Activated naive CD8-positive, alpha-beta T cell treated with anti-CD3 and anti-CD28 coated beads, Interleukin-2, amount 50 U/mL, for 16 hours (primary cell): Measurements from ENCODE around the gene HDAC4.

Experiments
- DNase-seq: peaks from one replicate; pipeline ENCODE4 v3.0.0-alpha.2; 2020; ENCODE audit warnings: low read depth, low spot score

The HDAC4 gene

DNA sequence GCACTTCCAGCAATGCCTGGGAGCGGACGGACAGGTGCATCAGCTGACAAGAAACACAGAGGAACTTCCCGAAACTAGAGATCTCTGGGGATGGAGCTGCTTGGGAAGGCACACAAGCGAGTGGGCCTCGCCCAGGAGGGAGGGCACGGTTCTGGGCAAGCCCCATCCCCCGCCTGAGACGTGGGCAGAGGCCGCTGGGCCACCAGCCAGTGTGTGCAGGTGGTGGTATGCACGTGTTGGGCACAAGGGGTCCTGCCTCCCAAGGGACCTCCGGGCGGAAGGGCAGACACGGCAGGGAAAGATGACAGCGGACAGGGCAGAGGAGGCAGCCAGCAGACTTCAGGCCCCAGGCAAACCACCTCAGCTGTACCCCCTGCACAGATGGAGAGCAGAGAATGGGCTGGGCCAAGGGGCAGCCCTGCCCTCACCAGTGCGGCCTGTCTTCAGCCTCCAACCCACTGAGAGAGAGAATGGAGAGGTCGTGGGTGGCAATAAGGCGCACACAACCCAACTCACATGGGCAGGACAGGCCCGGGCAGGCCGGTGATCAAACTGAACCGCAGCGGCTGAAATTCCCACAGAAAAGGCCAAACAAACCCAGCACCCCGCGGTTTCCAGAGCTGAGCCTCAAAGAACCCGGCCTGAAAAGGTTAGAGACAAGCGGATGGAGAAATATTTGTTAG is 51.2 kb downstream of the HDAC4 start:
- DNase-seq = no peak

DNA sequence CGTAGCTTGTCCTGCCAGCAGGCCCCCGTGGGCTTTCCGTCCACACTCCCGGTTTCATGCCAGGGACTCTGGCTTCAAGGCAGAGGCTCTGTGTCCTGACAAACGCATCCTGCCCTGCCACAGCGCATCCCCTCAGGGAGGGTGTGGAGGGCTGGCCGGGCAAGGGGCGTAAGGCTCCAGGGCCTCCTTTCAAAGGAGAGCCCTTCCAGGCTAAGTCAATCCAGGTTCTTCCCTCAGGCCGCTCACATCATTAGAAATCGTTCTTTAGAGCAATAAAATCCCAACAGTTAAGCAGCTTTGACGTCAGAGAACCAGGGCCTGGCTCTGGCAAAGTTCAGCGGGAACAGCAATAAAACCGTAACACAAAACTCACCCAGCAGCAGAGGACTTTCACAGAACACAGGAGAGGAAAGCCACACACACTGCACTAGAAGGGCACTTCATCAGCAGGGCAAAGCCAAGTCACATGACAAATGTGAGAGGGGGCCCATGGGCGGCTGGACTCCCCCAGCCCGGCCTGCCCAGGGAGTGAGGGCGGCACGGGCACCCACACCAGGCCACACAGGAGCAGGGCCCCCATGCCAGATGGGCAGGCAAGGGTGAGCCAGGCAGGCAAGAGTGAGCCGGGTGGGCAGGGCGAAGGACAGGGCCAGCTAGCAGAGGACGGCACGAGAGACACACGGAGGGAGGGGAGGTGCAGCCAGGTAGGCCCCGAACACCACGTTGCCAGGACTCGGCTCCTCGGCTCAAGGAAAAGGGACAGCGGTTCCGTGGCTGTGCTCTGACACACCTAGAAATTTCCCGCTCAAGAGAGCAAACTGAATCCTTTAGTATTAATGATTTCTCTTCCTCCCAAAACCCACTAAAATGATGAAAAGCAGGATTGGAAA is 52.0 kb downstream of the HDAC4 start:
- DNase-seq = no peak

DNA sequence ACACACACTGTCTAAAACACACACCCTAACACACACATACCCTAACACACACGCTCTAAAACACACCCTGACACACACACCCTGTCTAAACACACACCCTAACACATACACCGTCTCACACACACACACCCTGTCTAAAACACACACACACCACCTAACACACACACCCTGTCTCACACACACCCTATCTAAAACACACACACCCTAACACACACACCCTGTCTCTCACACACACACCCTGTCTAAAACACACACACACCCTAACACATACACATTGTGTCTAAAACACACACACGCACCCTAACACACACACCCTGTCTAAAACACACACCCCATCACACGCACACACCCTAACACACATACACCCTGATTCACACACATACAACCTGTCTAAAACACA is 54.1 kb downstream of the HDAC4 start:
- no peak for DNase-seq

DNA sequence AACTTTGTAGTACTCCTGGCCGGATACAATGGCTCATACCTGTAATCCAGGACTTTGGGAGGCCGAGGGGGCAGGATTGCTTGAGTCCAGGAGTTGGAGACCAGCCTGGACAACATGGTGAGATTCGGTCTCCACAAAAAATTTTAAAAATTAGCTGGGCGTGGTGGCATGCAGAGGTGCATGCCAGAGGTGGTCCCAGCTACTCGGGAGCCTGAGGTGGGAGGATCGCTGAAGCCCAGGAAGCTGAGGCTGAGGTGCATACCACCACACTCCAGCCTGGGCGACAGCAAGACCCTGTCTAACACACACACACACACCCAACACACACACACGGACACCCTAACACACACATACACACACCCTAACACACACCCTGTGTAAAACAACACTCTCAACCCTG is 55.6 kb downstream of the HDAC4 start:
- no peak for DNase-seq

DNA sequence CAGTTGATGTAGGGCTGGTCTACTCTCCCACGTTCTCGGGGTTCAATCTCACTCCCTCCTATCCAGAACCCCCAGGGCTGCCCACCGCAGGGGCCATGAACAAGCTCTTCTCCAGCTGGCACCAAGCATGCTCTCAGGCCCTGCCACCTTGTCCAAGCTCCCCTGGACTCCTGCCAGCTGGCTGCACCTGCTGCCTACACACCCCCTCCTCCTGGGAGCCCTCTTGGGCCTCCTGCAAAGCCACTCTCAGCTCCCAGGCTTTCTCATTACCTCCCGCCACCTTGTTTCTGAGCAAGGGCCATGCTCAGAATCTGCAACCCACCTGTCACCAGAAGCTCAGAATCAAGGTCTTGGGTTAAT is 56.0 kb downstream of the HDAC4 start:
- DNase-seq = no peak

DNA sequence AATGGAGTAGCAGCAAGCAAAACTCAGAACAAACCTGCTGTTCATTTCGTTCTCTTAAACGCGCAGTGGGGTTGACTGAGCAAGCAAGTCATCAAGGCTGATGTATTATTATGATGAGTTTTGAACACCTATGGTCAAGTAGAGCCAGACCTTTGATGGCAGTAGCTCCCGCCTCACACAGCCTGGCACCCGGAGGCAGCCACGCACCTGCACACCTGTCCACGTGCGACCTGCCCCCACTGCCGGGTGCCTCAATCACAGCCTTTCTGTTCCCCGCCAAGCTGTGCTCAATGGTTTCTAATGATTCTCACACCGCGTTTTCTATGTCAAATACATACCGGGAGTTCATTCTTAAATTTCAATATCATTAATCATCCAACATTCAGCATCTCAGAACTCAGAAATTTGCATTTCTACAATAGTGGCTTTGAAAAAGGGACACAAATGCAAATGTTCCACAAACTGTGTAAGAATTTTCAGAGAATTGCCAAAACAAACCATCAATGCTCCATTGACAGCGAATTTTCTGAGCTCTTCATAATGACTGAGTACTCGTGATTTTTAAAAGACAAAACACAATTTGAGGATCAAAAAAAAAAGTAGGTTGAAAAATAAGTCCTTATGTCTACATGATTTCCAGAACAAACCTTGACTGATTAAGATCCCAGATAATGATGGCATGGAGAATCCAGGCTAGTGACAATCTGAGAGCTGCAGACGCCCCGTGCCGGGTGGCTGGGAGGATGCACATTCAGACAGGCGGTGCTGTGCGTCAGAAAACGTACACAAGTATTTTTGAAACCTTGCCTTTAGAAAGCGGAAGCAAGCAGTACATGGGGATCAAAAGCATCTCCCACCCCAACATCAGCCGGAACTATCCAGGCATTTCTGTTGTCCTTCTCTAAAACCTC is 56.6 kb downstream of the HDAC4 start:
- DNase-seq = no peak

DNA sequence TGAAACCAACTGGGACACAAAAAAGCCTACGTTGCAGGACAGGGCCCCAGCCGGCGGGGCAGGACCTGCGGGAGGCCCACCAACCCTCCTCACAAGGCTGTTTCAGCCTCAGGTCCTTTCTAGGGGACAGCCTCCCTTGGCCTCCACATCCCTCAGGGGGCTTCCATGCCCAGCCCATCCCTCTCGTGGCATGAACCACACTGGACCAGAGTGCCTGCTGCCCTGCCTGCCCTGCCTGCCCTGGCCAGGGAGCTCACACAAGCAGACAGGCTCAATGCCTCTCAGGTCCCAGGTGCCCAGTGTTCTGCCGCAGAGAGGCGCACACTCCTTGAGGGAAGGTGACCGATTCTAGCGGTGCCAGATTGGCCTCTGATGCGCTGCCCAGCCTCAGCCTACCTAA is 57.4 kb downstream of the HDAC4 start:
- DNase-seq = no peak

DNA sequence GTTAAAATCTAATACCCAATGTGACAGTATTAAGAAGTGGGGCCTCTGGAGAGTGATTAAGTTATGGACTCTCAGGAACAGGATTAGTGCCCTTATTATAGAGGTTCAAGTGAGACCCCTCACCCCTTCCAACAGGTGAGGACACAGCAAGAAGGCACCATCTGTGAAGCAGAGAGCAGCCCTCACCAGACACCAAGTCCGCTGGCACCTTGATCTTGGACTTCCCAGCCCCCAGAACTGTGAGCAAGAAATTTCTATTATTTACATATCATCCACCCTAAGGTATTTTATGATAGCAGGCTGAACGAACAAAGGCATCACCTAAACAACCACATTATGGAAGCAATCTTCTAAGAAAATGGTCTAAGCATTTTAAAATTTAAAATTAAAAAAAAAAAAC is 59.0 kb downstream of the HDAC4 start:
- DNase-seq = no peak

DNA sequence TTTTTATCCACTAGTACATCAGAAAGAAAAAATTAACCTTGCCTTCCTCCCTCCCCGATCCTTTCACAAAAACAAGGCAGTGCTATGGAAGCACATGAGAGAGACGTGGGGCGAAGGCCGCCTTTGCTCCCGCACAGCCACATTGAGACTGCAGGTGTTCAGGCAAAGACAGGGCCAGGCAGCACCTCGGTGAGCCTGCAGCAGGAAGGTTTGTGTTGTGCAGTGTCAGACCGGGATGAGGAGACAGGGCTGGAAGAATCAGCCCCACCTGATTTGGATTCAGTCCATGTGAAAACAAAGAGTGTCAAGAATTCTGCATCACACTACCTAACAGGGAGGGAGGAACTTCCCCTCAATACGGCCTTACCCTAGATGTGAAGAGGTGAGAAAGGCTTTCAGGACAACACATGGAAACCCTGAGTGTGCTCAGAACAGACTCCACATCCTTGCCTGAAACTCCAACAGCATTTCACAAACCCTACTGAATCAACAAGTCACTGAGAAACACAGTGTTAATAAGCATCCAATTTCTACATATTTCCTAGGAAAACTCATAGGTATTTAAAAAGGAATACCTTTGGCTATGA is 59.6 kb downstream of the HDAC4 start:
- no peak for DNase-seq

DNA sequence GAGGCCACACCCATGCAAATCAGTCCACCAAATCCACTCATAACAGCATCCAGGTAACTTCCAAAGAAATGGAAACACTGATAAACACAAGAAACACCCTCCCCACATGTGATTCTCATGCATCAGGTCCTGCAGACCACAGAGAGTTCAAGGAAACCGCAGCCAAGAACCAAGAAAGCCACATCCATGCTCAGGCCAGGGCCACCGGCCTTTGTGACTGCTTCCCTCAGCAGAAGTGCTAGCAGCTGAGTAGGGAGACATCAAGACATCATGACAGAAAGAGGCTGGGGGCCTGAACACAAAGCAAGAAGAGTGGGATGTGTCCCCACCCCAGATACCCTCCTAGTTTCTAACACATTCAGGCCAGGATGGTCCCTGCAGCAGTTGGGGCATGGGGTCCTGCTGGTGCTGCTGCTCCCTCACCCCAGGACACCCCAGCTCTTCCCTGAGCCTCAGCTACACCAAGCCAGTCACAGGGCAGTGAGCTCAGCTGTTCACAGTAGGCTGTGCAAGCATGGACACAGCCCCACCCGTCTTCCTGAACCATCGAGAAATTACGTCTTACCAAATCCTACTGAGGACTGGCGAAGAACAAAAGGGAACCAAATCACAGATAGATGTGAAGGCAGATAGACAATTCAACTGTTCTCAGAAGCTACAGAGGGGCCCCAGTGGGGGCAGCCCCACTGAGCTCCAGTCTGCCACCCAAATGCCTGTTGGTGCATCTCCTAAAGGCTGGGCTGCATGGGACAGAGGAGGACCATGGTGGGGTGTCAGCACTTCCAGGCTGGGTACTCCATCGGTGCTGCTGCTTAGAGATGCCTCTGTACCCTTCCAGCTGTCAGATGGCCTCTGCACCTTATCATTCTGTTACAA is 60.9 kb downstream of the HDAC4 start:
- no peak for DNase-seq

DNA sequence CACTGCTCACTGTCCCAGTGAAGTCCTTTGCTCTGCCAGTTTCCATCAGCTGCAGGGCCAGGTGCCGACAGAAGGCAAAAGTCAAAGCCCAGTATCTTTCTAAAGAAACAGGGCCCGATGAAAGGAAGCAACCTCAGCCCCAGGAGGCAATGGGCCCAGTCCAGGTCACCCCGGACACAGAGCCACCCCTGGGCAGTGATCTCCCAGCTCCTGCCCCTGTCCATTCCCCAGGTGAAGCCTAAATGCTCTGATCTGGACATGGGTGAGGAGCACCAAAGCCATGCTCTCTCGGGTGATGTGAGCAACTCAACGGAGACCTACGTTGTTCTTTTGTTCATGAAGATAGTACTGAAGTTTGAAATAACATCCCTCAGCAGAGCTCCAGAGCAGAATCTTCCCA is 61.6 kb downstream of the HDAC4 start:
- DNase-seq = no peak

DNA sequence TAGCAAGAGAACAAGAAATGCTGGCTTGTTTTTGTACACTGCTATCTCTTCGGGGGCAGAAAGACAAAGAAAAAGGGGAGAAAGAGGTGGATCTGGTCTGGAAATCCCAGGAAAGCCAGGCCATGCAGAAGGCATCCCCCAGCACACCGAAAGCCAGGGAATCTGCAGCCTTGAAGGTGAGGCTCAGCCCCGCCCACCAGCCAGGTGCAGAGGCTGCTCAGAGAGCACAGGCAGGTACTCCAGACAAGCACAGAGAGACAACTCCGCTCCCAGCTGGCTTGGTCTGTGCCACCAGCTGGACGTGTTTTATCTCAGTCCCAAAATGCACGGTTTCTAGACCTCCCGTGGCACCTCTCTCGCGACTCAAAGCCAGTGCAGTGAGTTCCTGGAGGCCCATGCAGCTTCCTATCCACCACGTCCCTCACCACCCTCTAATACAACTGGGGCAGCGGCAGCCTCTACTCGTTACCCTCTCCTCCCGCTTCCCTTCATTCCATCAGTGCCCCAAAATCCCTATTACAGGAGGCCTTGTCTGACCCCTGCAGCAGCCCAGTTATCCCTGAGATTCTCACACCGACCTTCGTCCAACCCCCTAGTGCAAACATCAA is 62.8 kb downstream of the HDAC4 start:
- no peak for DNase-seq

DNA sequence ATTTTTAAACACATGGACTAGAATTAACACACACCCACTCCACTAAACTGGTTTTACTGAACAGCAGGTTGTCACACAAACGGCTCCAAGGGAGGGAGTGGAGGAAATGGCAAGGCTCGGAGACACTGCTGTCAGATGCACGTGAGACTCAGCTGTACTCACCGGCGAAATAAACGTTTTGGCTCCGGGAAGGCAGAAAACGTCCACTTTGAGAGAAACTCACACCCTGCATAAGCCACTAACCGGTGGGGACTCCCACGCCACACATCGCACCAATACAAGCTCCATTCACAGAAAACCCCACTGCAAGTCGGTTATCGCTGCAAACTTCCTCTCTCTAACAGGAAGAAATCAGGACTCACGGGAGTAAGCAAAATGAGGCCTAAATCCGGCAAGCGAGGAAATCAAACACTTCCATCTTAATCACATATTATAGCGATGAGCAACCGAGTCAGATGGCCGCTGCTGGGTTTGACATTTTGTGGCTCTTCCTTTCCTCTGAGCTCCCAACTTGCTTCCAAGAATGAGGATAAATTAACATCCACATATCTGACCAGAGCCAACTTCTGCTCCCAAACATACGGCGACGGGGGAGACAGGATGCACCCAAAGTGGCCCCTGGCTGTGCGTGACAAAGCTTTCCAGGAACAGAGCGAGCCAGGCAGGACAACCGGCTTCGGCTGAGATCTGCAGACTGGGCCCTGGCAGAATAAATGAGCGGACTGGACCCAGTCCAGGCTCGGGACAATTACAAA is 63.5 kb downstream of the HDAC4 start:
- DNase-seq = no peak

DNA sequence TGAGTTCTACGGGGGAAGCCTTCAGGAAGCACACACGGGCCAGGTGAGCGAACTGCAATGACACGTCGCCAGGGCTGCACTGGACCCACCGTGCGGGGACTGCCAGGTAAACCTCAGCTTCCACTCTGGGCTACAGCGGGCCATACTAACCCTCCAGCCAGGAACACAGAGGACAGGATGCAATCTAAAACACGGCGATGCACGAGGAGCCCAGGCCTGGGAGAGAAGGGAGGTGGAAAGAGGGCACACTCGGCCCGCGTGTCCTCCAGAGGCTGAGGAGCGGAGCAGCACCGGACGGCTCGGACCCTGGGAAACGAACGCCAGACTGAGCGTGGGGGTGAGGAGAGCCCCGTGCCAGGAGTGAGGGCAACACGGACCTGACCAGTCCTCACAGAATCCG is 69.3 kb downstream of the HDAC4 start:
- DNase-seq = no peak

DNA sequence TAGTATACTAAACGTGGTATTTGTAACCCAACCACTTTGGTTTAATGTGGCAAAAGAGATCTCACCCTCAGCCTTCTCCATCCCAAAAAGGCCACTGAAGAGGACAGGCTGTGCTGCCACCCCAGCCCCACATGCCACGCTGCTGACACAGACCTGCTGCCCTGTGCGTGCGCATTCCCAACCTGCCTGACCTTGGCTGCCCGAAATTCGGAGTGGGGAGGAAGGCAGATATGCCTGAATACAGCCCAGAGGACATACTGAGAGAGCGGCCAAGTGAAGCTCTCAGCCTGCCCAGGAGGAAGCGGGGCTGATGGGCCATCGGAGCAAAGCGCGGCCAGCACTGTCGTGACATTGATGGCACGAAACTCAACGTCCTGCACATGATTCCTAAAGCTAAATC is 70.0 kb downstream of the HDAC4 start:
- DNase-seq = no peak

DNA sequence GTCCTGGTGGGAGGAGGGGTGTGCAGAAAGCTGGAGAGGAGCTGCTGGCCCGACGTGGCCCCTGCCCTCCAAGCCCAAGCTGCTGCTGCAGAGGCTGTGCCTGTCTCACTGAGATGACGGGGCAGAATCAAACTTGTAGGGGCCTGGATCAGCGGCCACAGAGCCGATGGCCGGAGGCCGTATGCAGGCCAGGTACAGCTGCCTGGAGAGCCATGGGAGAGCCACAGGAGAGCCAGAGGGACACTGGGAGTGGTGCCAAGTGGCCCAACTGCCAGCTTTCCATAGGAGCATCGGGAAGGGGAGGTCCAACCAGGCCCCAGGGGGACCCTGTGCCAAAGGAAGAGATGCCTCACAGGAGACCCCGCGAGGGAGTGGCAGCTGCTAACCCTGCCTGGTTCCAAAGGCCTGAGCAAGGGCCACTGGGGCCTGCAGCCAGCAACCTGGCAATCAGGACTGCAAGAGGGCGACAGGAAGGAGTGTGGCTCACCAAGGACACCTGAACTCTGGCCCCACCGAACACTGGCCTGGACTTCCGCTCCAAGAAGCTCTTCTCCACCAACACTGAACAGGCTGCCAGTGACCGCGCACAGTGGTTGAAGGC is 70.7 kb downstream of the HDAC4 start:
- DNase-seq = no peak

DNA sequence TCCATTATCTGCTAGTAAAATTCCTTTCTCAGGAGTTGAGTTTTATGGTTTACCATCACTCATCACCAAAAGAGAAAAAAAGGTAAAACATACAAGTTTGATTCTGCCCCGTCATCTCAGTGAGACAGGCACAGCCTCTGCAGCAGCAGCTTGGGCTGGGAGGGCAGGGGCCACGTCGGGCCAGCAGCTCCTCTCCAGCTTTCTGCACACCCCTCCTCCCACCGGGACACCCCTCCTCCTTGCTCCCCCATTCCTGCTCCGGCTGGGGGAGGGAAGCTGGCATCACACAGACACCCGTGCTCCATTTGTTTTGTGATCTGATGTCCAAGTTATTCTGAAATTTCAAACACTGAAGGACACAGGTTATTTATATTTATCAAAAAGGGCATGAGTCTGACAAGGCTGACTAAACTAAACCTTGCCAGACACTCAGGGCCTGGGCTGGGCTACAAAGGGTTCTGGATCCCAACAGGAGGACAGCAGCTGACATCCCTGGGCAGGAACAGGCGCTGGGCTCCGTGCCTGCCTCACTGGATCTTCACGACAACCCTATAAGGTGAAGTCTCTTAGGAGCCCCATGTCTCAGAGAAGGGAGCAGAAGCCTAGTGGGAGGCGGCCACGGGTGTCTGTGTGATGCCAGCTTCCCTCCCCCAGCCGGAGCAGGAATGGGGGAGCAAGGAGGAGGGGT is 71.4 kb downstream of the HDAC4 start:
- no peak for DNase-seq

DNA sequence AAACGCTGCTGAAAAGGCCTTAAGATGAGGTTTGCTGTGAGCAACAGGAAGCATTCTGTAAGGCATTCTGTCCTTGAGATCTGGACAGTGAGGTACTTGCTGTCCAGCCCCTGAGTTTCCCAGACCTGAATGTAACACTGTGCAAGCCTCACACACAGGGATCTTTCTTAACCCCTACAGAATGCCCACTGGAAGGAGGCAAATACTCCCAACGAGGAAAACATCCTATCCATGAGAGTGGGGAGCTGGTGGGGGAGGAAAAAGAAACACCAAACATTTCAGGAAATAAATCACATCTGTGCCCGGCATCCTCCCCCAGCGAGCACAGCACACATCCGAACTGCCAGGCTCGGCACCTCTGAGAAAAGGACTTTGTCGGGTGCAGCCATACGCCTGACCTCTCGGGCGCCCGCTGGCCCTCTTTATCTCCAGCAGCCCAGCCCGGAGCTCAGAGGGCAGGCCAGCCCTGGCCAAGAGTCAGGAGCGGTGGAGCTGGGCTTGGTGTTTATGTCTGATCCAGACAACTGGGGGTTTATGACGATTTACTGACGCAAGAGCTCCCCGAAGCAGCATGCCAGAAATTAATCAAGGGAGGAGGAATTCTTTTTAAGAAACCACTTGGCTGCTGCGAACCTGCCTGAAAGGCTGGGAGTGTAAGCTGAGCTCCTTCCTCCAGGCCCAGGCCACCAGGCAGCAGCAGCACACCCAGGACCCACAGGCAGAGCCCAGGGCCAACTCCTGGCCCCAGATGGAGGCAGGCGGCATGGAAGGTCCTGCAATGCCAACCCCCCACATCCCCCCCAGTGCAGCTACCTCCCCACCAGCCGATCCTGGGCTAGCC is 72.2 kb downstream of the HDAC4 start:
- DNase-seq = no peak
